HG02885 (cell line): ENCODE data around the gene ETFB.
A peak's percentile ranks its signal among the peaks of the same experiment; 100 is the strongest.

Experiments used
- ATAC-seq: cut with Tn5 transposase; IDR thresholded peaks from one replicate; pipeline ENCODE4 v1.9.1; 2021; ENCODE audit warnings: mild to moderate bottlenecking; ENCODE audit not compliant: unreplicated experiment, poor library complexity

The ETFB gene

DNA sequence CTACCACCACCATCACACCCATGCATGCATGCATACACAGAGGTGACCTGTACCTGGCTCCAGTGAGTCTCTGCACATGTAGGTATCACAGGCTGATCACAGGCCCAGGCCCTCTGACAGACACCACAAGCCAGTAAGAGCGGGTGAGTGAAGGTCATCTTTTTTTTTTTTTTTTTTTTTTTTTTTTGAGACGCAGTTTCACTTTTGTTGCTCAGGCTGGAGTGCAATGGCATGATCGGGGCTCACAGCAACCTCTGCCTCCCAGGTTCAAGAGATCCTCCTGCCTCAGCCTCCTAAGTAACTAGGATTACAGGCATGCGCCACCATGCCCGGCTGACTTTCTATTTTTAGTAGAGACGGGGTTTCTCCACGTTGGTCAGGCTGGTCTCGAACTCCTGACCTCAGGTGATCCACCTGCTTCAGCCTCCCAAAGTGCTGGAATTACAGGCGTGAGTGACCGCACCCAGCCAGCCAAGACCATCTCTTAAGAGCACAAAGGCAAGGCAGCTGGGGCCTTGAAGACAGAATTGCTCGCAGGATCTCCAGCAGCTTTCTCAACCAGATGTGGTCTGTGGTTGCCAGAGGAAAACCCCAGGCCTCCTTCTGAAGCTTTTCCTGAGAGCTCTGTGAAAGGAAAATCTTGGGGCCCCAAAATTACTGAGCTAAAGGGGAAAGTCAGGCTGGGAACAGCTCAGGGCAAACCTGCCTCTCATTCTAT lies 9.5 kb upstream of the ETFB start:
- no peak for ATAC-seq

DNA sequence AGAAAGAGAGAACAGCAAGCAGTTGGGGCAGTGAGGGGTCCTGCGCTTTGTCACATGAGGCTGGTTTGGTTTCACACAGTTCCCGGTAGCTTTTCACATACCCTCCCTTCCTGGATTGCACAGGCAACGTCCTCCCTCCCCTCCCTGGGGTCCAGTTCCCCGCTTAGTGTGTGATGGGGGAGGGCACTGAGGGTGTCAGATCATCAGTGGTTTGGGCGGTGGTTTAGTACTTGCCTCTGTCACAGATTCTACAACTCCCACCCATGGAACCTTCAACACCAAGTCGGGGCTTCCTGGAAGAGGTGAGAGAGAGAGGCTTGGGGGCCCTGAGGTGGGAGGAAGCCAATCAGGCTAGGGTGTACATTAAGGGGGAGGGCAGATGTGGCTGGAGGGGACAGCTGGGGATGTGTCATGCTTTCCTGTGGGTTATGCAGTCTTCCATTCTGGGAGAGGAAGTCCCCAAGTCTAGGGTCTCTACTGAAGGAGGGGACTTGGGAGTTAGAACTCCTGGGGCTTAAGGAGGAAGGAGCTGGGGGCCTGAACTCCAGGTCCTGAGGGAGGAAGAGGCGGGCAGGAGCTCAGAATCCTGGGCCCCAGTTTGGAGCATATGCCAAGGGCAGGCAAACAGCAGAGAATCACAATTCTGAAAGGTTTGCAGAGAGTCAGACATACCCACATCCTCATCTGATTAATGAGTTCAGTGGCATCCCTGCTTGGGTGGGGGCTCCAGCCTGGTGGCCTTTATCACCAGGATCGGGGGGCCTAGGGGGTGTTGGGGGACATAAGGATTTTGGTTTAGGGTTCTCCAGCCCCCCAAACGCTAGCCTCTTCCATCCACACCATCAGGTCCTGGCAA lies 6.7 kb upstream of the ETFB start, which contains the start of gene NKG7:
Gene NKG7 (minus strand): TSS at position 6 of the 856 bp plus-strand sequence. CDS start 119 bp downstream, outside the sequence.
- peak; percentile 36 for ATAC-seq

DNA sequence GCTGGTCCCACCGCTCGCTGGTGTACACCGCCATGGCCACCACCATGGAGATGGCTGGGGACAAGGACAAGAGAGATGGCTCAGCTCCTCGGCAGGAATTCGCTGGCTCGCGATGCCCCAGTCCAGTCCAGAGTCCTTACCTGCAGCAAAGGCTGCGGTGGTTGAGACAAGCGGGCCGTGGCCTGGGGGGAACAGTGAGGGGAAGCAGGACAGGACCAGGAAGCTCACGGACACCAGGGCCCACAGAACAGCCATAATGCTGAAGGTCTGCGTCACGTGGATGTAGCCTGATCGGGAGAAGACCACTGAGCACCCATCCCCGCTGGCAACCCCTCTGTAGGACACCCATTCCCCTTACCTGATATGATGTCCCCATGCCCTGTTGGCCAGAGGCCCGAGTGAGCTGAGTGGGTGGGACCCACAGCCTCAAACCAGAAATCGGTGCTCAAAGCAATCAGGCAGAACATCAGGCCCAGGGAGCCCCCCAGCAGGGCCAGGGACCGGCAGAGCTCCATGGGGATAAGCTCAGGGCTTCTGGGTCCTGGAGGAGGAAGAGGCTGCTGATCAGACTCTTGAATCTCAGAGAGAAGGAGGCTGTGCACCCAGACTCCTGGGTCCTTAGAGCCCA lies 5.9 kb upstream of the ETFB start:
- ATAC-seq: no peak

- no peak for ATAC-seq
Observed at GRCh38 chr19:51371186-51371690, 5.0 kb upstream of the ETFB start.

GRCh38 chr19:51370230-51370629 lies 4.0 kb upstream of the ETFB start:
- ATAC-seq: no peak

- no peak for ATAC-seq
Observed at GRCh38 chr19:51368366-51369282, 2.4 kb upstream of the ETFB start, which contains the start of gene CLDND2. TSS of gene CLDND2 (minus strand) at chr19:51369003. CDS start at chr19:51368577, 426 bp downstream.

DNA sequence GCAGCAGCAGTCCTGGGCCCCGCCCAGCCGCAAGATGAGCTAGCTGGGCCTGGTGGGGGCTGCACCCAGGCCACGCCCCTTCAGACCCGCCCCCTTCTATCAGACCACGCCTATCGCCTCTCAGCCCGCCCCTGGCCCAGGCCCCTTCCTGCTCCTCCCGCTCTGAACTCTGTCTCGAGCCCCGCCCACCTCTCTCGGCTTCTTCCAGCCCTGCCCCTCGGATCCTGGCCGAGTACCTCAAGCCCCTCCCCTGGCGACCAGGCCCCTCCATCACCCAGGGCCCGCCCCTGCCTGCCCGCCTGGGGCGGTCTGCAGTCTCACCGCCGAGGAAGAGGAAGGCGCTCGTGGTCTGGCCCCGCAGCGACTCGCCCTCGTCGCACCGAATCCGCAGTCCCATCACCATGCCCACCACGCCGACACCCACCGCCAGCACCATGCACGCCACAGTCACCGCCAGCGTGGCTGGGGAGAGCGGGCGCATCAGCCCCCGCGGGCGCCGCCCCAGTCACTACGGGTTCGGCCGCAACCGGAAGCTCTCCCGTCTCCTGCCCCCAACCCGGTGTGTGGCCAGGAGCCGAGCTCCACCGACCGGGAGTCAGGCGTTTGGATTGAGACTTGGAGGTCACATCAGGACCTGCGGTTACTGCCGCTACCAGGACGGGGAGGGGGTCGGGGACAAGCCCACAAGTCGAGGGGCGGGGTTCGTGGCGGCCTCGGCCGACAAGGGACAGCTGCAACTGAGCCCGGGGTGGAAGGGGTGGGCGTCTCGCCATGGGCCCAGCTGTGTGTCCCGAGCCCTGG lies 1.6 kb upstream of the ETFB start:
- ATAC-seq: peak; percentile 76

GRCh38 chr19:51367255-51367564 lies 1.0 kb upstream of the ETFB start:
- ATAC-seq: no peak

DNA sequence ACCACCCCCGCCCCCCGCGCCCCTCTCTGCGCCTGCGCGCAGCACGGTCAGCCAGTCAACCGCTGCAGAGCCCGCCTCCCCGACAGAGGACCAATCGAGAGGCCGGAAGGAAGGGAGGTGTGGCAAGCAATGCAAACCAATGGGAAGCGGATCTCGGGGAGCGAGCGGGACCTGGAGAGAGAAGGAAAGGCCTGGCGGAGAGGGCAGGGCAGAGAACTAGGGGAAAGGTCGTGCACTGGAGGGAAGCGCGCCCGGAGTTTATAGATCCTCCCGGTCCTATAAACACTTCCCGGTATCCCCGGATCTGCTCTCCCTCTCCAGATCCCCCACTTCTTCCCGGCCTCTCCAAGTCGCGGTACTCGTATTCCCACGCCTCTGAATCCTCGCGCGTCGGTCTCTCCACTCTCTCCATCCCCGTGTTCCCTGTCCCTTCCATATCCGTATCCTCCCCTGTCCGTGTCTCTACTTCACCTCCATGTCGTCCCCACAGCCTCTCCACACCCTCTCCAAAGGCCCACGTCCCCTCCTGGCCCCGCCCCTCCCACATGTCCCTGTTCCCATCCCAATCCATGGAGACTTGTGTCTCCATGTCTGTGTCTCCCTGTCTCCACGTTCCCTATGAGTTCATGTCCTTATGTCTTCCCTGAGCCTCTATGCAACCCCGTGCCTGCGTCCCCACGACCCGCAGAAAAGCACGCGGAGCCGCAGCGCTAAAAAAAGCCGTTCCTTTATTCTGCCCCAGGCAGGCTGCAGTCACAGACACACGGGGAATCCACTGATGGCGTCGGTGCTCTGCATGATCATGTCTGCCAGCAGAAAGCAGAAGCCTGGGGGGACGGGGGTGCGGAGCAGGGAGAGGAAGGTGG lies 434 bp upstream of the ETFB start:
- peak; percentile 62 for ATAC-seq

DNA sequence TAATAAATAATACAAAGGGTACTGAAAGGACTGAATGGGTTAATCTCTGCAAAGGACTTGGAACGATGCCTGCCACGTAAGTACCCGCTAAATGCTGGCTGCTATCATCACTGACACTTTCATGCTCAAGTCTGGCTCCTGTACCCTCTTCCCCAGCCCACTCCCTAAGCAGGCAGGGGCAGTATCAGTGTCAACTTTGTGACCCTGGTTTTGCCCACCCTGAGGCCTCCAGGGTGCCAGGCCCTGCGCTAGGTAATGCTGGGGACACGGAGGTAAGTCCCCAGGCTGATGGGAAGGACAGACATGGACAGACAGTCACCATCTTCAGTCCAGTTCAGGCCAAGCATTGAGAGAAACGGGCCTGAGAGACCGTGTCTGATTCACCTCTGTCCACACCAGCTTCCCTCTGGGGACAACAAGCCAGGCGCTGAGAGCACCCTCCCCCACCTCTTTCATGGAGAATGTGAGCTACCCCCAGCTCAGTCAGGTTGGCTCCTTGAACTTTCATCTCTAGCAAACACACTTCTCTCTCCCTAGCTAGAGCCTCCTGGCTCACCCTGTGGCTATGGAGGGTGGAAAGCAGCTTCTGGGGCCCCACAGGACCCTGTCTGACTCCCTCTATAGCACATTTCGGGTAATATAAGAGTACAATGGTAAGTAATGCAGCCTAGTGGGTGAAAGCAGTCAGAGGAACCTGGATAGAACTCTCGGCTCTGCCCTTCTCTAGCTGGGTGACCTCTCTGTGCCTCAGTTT lies 800 bp downstream of the ETFB start:
- ATAC-seq: no peak

- ATAC-seq: no peak
Observed at GRCh38 chr19:51364200-51365106, 1.7 kb downstream of the ETFB start.

GRCh38 chr19:51361239-51361638 lies 4.9 kb downstream of the ETFB start:
- no peak for ATAC-seq

- no peak for ATAC-seq
Observed at GRCh38 chr19:51359294-51359693, 6.9 kb downstream of the ETFB start.

GRCh38 chr19:51357952-51358351 lies 8.2 kb downstream of the ETFB start:
- no peak for ATAC-seq

- ATAC-seq: no peak
Observed at GRCh38 chr19:51356159-51356801, 9.9 kb downstream of the ETFB start.

GRCh38 chr19:51354742-51355148 lies 11.4 kb downstream of the ETFB start:
- ATAC-seq: no peak
